HEK293T (cell line): ENCODE results near the gene VPREB3.

ENCODE experiments used
- HDGF ChIP-seq: fragments of 450-650 bp; IDR thresholded peaks from 2 replicates; pipeline ENCODE4 v1.6.1; 2017; ENCODE audit warnings: antibody characterized with exemption, borderline replicate concordance
- L3MBTL2 ChIP-seq: fragments of 450-650 bp; conservative IDR thresholded peaks from 2 replicates; pipeline ENCODE4 v1.6.1; 2016; ENCODE audit warnings: mild to moderate bottlenecking

DNA sequence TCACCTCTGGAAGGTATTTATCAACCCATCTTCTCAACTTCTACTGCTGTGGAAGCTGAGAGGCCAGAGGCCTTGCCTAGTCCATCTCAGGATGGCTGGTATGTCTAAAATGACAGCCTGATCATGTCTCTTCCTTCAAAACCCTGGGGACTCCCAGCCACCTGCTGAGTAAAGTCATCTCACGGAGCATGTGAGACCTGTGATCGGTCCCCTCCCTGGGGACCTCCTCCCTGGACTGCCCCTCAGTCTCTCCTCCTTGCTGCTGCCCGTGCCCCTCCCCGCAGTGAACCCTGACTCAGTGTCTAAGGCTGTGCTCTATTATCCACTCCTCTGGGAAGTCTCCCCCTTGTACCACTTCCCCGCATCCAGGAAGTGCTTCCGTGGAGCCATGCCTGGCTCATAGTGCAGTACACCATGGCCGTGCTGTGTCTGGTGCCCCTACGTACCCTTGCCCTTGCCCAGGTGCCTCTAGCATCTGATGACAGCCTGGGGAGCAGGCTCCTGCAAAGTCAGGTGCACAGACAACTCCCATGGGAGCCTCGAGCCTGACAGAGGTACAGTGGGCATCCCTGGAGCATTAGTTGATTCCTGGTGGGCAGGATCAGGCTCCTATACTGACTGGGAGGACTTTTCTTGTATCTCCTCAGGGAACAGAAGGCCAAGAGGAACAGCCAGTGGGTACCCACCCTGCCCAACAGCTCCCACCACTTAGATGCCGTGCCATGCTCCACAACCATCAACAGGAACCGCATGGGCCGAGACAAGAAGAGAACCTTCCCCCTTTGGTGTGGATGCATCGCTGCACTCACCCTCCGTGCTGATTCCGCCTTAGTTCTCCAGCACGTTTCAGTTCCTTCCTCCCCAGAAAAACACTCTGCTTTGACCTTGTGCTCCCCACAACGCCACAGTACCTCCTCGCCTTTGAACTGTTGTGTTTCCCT, 46.3 kb upstream of the VPREB3 start:
- no peak for TF ChIP-seq L3MBTL2
- no peak for TF ChIP-seq HDGF
